NK-92 treated with Interleukin-12 subunit alpha and Interleukin-12 subunit beta, amount 100 ng/mL, for 24 hours (cell line): ENCODE data around the gene KLHL26.

Experiments
- DNase-seq: peaks from one replicate; lab custom pipeline; 2025; lab: John Stamatoyannopoulos, UW

KLHL26 gene

GRCh38 chr19:18616023-18616422, 20.8 kb upstream of the KLHL26 start:
- DNase-seq: no peak

GRCh38 chr19:18617562-18617961, 19.3 kb upstream of the KLHL26 start:
- no peak for DNase-seq

- no peak for DNase-seq
Observed at GRCh38 chr19:18618236-18618635, 18.6 kb upstream of the KLHL26 start.

GRCh38 chr19:18620311-18620710, 16.5 kb upstream of the KLHL26 start:
- no peak for DNase-seq

- DNase-seq: no peak
Observed at GRCh38 chr19:18620902-18621301, 15.9 kb upstream of the KLHL26 start.

- no peak for DNase-seq
Observed at GRCh38 chr19:18626906-18627305, 9.9 kb upstream of the KLHL26 start.

- DNase-seq: no peak
Observed at GRCh38 chr19:18629166-18630088, 7.4 kb upstream of the KLHL26 start.

GRCh38 chr19:18633321-18633720, 3.5 kb upstream of the KLHL26 start:
- DNase-seq: no peak

GRCh38 chr19:18634612-18635297, 2.1 kb upstream of the KLHL26 start:
- DNase-seq: no peak

GRCh38 chr19:18635831-18636182, 1.0 kb upstream of the KLHL26 start:
- no peak for DNase-seq

- DNase-seq: peak; percentile 97
Observed at GRCh38 chr19:18636183-18636968, 452 bp upstream of the KLHL26 start.

GRCh38 chr19:18637673-18638630, 1.1 kb downstream of the KLHL26 start:
- DNase-seq: no peak

GRCh38 chr19:18639706-18640243, 2.9 kb downstream of the KLHL26 start:
- no peak for DNase-seq

GRCh38 chr19:18644196-18645034, 7.6 kb downstream of the KLHL26 start:
- DNase-seq: no peak

- DNase-seq: no peak
Observed at GRCh38 chr19:18645035-18645511, 8.2 kb downstream of the KLHL26 start.

- no peak for DNase-seq
Observed at GRCh38 chr19:18646535-18647370, 9.9 kb downstream of the KLHL26 start.

- no peak for DNase-seq
Observed at GRCh38 chr19:18647371-18647767, 10.5 kb downstream of the KLHL26 start.

- DNase-seq: no peak
Observed at GRCh38 chr19:18647807-18648206, 11.0 kb downstream of the KLHL26 start.

- no peak for DNase-seq
Observed at GRCh38 chr19:18648973-18649315, 12.1 kb downstream of the KLHL26 start.
